Central memory CD4-positive, alpha-beta T cell (primary cell): Measurements from ENCODE around the gene MAML3.

Source experiments
- DNase-seq: peaks from one replicate; pipeline ENCODE4 v3.0.0; 2022

Gene MAML3

DNA sequence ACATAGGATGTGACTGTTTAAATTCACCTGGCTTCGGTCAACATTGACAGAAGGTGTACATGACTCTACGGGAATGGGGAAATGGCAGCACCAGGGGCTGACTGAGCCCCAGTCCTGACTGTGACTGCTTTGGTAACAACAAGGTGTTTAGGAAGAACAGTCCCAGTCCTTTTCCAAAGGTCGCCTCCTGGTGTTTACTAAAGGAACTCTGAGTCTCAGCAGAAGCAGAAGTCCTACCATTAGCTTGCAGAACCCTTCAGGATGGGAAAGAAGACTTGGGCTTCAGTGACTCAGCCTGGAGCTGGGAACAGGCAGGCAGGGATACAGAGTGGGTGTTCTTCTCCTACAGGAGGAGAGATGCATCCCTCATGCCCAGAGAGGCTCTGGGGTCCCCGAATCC, 385.1 kb downstream of the MAML3 start:
- no peak for DNase-seq

DNA sequence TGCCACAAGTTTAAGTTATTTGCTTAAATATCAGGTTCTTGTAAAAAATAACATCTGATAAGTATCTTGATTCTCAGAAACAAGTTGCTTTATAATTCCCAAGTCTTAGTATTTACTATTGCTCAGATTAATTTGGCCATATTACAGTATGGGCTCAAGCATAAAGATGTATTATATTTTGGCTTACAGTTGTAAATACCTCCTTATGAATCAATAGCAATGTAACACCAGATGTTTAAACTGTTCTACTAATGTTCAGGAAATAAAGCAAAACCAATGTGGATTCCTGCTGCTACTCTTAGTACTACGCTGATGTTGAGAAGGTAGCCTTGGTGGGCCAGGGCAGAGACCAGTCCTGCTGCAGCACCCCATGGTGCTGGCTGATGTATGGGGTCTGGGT, 385.6 kb downstream of the MAML3 start:
- no peak for DNase-seq

DNA sequence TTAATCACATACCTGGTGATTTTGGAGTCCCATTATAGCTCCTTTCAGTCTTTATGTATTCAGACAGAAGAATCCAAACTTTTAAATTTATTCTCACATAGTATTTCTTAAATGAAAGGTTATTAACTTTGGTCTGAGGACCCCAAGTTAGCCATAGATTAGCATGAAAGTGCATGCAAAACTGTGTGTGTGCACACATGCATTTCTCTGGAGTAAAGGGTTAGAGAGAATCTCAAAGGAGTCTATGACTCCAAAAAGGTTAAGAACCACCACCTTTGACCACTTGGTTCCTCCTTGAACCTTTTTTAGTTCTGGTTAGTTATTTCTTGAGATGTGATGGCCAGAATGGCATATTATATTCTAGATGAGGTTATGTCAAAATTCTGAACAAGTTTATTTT, 386.4 kb downstream of the MAML3 start:
- no peak for DNase-seq

DNA sequence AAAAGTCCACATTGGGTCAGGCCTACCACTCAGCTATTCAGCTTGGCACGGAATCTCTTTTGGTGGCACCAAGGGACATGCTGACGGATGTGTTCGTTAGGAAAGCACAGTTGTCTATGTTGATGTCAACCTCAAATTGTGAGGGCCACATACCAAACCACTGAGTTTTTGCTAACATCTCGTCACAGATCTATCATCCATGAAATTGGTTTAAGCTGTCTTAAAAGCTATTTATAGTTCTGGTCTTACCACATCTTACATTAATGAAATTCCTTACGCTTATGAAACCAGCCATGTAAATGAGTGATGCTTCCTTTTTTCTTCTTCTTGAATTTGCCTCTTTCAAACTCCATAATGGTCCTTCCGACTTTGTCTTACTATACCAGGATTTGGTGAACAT, 386.8 kb downstream of the MAML3 start:
- DNase-seq: no peak

DNA sequence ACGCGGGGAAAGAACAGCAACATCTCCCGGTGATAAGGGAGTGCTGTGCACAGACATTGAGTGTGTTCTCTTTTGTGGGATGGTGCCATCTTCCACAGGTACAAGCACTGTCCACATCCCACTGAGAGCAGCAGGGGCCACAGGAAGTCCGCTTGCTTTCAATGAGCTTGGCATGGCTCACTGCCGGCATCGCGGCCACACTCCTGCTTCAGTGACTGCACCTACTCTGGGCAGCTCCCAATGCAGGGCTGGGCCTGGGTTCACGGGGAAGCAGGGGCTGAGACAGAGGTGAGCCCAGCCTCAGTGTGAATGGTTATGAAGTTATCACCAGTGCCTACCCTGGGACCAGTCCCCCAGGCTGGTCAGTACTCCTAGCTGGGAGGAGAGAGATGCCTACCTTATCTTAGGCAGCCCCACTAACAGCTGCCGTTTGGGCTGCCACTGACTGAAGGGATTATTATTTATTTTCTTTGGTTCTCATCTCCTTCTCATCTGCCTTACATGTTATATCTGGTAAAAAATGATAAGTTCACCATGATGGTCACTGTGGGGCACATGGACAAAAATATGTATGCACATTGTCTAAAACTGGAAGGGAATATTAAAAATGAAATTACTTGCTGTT, 389.2 kb downstream of the MAML3 start:
- no peak for DNase-seq

DNA sequence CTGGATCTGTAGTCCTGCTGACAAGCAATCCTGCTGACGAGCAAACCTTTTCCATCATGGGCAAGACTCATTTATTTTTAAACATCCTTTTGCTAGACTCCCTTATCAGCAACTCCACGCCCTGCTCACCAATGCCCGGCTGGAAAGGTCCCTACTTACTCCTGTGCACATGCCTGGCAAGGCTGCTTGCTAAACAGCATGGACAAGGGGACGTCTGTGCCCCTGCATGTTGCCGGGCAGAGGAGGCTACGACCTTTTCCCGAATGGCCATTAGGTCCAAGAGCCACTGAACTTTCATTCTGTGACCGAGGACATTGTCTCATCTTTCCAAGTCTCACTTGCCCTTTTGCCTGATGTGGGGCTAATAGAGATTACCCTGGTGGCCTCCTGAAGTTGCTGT, 389.8 kb downstream of the MAML3 start:
- no peak for DNase-seq

GRCh38 chr4:139763672-139764071, 390.3 kb downstream of the MAML3 start:
- DNase-seq: no peak

DNA sequence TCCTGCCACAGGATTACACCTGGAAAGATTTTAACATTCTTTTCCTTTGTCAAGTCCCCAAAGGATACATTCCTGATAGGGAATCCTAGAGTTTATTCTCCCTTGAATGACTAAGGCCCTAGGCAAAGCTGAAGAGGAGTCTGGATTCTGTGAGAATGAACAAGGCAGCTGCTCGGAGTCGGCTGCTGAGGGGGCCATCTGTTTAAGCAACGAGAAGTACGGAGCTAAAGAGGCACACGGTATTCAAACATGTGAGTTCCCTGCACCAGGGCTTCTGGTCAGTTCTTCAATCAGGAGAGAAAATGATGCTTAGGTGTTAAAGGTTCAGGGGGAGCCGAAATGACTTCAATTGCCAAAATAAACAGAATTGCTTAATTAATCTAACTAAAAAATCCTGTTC, 390.8 kb downstream of the MAML3 start:
- no peak for DNase-seq

GRCh38 chr4:139762720-139763119, 391.3 kb downstream of the MAML3 start:
- DNase-seq: no peak

DNA sequence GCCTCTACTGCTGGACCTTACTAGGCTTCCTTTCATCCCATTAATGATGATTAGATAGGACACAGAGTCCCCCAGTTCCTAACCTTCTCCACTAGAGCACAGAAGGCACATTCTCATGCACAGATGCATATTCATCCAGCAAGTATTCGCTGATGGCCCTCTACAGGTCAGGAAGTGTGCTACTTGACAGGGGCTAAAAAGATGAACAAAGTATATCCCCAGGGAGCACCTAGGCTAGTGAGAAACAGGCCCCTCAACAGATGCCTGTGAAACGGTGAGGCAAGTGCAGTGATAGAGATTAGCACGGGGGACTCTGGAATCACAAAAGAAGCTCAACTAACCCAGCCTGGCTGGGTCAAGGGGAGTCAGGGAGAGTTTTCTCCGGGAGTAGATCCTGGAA, 392.5 kb downstream of the MAML3 start:
- DNase-seq: no peak

- no peak for DNase-seq
These were observed 393.4 kb downstream of the MAML3 start for GRCh38 chr4:139760567-139760966.

DNA sequence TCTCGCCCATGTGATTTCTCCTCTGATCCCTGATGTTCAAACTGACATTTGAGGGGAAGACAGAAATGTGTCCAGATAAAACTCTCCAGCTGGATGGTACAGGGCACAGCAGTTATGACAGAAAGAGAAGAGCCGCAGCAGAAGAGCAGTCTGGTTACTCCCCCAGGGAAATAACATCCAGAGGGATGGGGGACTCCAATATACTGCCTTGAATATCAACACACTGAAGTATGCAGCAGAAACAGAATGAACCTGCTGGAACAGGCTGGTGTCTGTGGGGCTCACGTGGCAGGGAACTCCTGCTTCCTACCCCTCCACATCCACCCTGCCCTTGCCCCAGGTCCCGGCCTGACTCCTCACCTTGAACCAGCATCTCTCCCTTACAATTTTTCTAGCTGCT, 394.9 kb downstream of the MAML3 start:
- no peak for DNase-seq

DNA sequence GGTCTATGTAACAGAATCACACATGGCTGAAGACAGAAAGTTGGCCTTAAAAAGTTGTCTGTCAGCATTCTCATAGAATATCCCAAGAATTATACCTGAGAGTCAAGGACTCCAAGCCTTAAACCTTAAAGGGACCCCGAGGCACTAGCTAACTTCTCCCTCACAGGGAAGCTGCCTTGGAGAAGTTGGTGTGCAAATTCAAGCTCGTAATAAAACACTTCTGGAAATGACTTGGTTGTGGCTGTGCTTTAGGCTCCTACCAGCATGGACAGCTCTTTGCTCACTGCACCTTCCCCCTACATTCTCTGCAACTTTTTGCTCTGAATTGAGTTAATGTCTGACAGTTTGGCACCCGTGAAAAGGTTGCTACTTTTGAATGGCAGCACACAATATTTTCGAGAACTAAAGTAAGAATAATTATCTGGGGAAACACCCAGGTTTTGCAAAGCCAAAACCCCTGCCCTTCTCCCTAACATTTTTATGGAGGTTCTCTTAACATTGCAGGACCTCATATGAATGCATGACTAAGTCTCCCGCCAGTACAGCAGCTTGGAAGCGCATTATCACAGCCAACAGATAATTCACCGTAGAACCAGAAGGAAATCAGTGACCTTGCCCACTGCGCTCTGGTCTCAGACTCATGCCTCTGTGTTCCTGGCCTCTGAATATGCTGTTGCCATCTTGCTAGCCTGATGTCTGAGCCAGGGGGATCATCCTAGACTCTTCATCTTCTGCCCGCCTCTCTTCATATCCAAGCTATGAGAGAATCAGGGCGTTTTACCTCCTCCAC, 397.4 kb downstream of the MAML3 start:
- DNase-seq: no peak

- no peak for DNase-seq
These were observed 399.0 kb downstream of the MAML3 start for GRCh38 chr4:139754938-139755337.

DNA sequence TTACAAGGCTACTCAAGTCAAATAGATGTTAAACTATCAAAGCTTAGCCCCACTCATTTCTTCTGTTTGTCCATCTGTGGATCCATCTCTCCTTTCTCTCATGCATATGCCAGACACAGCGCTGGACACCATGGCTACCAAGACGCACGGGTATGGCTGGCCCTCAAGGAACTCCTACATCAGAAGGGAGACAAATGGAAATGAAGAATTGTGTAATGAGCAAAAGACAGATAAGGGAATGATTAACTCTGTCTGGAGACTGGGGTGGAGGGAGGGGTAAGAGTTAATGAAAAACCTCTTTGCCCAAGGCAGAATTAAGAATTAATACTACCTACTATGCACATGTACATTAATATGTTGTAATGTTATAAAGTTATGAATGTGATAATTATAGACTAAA, 400.3 kb downstream of the MAML3 start:
- DNase-seq: no peak

- DNase-seq: no peak
These were observed 404.0 kb downstream of the MAML3 start for GRCh38 chr4:139749835-139750498.

DNA sequence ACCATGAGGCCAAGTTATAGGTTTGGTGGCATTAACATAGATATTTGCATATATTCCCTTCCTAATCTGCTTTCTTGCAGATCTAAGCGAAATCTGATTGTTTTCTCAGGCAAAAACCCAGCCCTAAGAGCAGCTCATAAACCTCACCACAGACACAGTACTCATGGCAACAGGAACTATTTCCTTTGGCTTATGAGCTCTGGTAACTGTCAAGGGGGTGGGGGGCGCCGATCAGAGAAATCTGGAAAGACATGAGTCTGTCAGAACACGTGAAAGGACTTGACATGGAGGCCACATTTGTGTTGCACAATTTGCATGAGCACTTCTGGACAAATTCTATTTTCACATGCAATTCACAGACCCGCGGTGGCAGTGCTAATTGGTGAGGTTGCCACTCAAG, 404.6 kb downstream of the MAML3 start:
- no peak for DNase-seq

- no peak for DNase-seq
These were observed 407.4 kb downstream of the MAML3 start for GRCh38 chr4:139746431-139747171.

GRCh38 chr4:139745111-139745639, 408.8 kb downstream of the MAML3 start:
- DNase-seq: no peak

DNA sequence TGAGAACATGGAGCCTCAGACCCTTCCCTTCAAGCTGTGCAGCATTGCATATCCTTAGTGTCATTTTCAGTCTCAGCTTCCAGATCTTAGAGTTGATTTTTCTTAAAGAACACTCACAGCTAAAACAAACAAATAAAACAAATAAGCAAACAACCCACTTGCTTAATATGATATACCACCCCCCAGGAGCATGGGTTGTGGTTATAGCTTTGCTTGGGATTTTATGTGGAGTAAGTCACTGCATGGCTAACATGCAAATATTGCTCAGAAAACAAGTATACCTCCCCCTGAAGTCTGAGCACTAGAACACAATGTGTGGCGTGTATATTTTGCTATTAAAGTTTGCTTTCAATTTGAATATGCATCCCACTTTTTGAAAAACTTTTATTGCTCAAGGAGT, 409.8 kb downstream of the MAML3 start:
- no peak for DNase-seq

DNA sequence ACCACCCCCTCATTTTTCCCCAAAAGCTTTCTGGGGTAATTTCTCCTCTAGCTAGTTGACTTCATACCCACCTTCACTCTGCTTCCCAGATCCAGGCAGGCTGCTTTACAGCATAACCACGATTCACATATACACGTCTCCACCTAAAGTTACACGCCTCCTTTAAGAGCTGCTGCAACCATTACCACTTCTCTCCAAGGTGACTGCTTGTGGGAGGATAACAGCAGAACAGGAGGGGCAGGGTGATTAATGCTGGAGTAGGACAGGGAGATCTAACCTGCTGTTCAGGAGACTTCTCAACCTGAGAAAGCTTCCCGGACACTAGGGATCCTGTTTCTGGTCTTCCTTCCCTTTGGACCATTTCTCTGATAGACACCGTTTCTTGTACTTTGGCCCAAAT, 411.0 kb downstream of the MAML3 start:
- no peak for DNase-seq

GRCh38 chr4:139740531-139741041, 413.4 kb downstream of the MAML3 start:
- DNase-seq: no peak

DNA sequence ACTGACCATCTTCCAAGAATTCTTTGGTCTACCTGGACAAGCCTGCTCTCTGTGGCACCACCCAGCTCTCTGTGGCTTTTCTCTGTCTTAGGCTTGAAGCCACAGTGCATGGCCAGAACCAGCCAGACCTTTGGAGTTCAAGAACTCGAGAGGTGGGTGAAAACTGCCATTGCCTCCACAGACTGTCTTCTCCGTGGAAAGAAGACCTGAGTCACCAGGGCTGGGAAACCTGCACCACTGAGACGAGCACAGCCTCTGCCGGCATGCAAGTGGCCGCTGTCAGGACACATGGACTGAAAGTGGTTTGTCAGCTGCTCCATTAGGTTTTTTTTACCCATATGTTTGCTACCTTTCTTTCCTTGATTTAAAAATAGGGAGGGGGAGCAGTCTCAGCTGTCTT, 413.9 kb downstream of the MAML3 start:
- DNase-seq: no peak
